Osteoblast (primary cell): ENCODE measurements around the gene RHPN2. TPM values are rescaled to one million over a fixed set of nuclear protein-coding genes. Genes with fewer than 3 reads are reported as not detected.
"Not testable (repeated sequence)": the region's sequence is repeated elsewhere in the genome, so short reads cannot be mapped to it uniquely, and the experiment has no call there.

Source experiments
- DNase-seq: peaks from one replicate; pipeline ENCODE4 v3.0.0; 2011; ENCODE audit warnings: low spot score, mixed read lengths; ENCODE audit not compliant: insufficient read length; ENCODE audit errors: missing footprints
- H2AFZ ChIP-seq: 2 replicates; pipeline ENCODE4 v1.6.0; 2011; ENCODE audit warnings: mild to moderate bottlenecking, low read length
- H3K27ac ChIP-seq: 2 replicates; pipeline ENCODE4 v1.5.1; 2011; ENCODE audit warnings: mild to moderate bottlenecking, low read depth, low read length, moderate library complexity
- H3K27me3 ChIP-seq: 2 replicates; pipeline ENCODE4 v1.6.0; 2012; ENCODE audit warnings: mild to moderate bottlenecking, control low read depth, inconsistent platforms, low read length, moderate library complexity; ENCODE audit not compliant: insufficient read depth
- H3K36me3 ChIP-seq: 2 replicates; pipeline ENCODE4 v1.5.1; 2011; ENCODE audit warnings: mild to moderate bottlenecking, low read length, control low read depth, moderate library complexity; ENCODE audit not compliant: insufficient read depth
- H3K4me1 ChIP-seq: 2 replicates; pipeline ENCODE4 v1.5.1; 2011; ENCODE audit warnings: mild to moderate bottlenecking, low read length, control low read depth, moderate library complexity; ENCODE audit not compliant: insufficient read depth
- H3K4me2 ChIP-seq: 2 replicates; pipeline ENCODE4 v1.6.0; 2011; ENCODE audit warnings: mild to moderate bottlenecking, low read length; ENCODE audit not compliant: insufficient read depth
- H3K4me3 ChIP-seq: fragments of 200-600 bp; sonication (generic); 3 replicates; pipeline ENCODE4 v1.5.1; 2012; ENCODE audit warnings: mild to moderate bottlenecking, low read length, inconsistent platforms; ENCODE audit not compliant: insufficient read depth
- H3K79me2 ChIP-seq: 2 replicates; pipeline ENCODE4 v1.6.0; 2012; ENCODE audit warnings: mild to moderate bottlenecking, low read length, control low read depth, inconsistent platforms; ENCODE audit not compliant: insufficient read depth
- H3K9me3 ChIP-seq: 2 replicates; pipeline ENCODE4 v1.5.1; 2011; ENCODE audit warnings: low read depth, low read length, control low read depth
- H4K20me1 ChIP-seq: 2 replicates; pipeline ENCODE4 v1.6.0; 2012; ENCODE audit warnings: mild to moderate bottlenecking, low read length, control low read depth; ENCODE audit not compliant: insufficient read depth
- total RNA-seq: library from RNA; depleted of rRNA; stranded (reverse); fragments of >200 nt; gene quantifications from 2 replicates; pipeline ENCODE4 v1.2.3, GENCODE V29; 2012
- TF ChIP-seq, protein P1 (sequence below): IDR thresholded peaks from 2 replicates; pipeline ENCODE4 v1.5.1; 2011; ENCODE audit warnings: mild to moderate bottlenecking, low read depth, low read length, moderate library complexity; ENCODE audit errors: extremely low read depth

Gene RHPN2
- total RNA-seq, 1 donor: 1.4 TPM

DNA sequence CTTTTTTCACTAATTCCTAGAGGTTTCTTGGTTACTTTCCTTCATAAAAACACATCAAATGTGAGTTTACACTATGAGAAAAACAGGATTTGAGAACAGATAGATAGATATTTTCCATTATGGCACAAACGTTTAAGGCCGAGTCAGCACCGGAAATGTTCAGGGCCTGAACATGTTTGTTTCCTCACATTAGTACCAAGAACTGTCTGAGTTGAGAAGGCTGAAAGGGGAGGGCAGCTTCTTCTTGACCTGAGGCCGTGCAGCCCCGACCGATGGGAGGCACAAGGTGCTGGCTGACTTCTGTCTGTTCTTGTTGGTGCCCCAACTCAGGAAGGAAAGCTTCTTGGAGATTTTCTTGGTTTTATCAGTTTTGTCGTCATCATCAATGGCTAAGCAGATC is 84.9 kb downstream of the RHPN2 start:
- not testable (repeated sequence) for H3K27me3 ChIP-seq, H3K9me3 ChIP-seq, H3K4me3 ChIP-seq, H3K36me3 ChIP-seq, H3K4me1 ChIP-seq, H3K79me2 ChIP-seq, H3K4me2 ChIP-seq, H3K27ac ChIP-seq, H4K20me1 ChIP-seq, DNase-seq, H2AFZ ChIP-seq

DNA sequence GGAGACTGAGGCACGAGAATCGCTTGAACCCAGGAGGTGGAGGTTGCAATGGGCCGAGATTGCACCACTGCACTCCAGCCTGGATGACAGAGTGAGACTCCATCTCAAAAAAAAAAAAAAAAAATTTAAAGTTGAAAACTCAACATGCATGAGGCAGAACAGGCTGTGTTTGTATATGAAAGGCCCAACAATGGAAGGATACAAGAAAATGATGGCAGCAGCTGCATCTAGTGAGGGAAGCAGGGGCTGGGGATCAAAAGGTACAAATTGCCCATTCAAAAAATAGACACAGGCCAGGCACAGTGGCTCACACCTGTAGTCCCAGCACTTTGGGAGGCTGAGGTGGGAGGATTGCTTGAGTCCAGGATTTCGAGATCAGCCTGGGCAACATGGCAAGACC is 86.9 kb downstream of the RHPN2 start:
- not testable (repeated sequence) for H3K27me3 ChIP-seq, H2AFZ ChIP-seq, H4K20me1 ChIP-seq, DNase-seq, H3K79me2 ChIP-seq, H3K4me1 ChIP-seq, H3K27ac ChIP-seq, H3K36me3 ChIP-seq, H3K4me2 ChIP-seq, H3K9me3 ChIP-seq, H3K4me3 ChIP-seq

DNA sequence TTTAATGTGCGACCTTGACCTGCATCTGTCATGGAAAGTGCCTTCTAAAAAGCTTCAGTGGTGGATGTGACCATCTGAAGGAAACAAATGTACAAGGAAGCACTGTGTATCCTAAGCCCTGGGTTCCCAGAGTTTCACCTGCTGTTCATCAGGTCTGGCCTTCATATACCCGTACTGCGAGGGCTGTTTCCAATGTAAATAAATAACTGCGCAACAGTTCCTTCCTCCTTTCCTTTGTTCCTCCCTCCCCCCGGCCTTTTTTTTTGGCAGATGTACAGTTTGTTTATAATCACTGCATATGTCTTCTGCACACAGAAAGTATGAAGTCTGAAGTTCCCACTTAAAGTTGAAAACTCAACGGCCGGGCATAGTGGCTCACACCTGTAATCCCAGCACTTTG is 87.4 kb downstream of the RHPN2 start:
- Histone ChIP-seq H3K9me3 (no peaks in the 10 kb centered on the region), H4K20me1 (no peaks in the 10 kb centered on the region), H3K4me3 (no peak overlapping the region), H3K79me2 (no peaks in the 10 kb centered on the region), H3K27me3 (no peaks in the 10 kb centered on the region), H2AFZ (no peak overlapping the region), H3K27ac (no peak overlapping the region), H3K4me2 (no peak overlapping the region), H3K4me1 (peaks cover 2% of the 10 kb centered on the region), H3K36me3 (no peaks in the 10 kb centered on the region)
- TF ChIP-seq, protein P1, sequence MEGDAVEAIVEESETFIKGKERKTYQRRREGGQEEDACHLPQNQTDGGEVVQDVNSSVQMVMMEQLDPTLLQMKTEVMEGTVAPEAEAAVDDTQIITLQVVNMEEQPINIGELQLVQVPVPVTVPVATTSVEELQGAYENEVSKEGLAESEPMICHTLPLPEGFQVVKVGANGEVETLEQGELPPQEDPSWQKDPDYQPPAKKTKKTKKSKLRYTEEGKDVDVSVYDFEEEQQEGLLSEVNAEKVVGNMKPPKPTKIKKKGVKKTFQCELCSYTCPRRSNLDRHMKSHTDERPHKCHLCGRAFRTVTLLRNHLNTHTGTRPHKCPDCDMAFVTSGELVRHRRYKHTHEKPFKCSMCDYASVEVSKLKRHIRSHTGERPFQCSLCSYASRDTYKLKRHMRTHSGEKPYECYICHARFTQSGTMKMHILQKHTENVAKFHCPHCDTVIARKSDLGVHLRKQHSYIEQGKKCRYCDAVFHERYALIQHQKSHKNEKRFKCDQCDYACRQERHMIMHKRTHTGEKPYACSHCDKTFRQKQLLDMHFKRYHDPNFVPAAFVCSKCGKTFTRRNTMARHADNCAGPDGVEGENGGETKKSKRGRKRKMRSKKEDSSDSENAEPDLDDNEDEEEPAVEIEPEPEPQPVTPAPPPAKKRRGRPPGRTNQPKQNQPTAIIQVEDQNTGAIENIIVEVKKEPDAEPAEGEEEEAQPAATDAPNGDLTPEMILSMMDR: no peak
- no peak for DNase-seq

DNA sequence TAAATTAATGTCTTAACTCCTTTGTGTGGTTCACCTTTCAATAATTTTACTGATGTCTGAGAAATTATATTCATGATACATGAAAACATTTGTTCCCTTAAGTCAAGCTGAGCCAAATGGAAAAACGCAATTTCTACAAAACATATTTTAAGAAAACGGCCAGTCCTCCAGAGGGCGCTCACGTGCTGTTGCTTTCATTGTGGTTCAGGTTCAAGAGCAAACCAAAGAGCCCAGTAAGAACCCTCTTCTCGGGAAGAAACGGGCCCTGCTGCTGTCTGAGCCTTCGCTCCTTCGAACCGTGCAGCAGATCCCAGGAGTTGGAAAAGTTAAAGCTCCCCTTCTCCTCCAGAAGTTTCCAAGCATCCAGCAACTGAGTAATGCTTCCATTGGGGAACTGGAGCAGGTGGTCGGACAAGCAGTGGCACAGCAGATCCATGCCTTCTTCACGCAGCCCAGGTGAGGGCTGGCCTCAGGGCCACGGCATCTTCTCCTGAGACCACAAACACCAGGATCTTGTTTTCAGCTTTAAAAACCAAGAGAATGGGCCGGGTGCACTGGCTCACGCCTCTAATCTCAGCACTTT is 88.4 kb downstream of the RHPN2 start:
- Histone ChIP-seq H4K20me1 (no peaks in the 10 kb centered on the region), H3K27me3 (no peaks in the 10 kb centered on the region)

More for the DNA sequence above, 88.4 kb downstream of the RHPN2 start:
- Histone ChIP-seq H2AFZ (peak overlapping the region; percentile 87), H3K4me2 (no peak overlapping the region), H3K36me3 (no peaks in the 10 kb centered on the region), H3K79me2 (peaks cover 5% of the 10 kb centered on the region), H3K4me3 (no peak overlapping the region), H3K9me3 (no peaks in the 10 kb centered on the region), H3K27ac (no peak overlapping the region), H3K4me1 (peaks cover 3% of the 10 kb centered on the region)
- peak; percentile 77 for DNase-seq
- TF ChIP-seq, protein P1: peak; percentile 89
